Measurements from ENCODE around the gene SEC31A.
"Not testable (repeated sequence)": the region's sequence is repeated elsewhere in the genome, so short reads cannot be mapped to it uniquely, and the experiment has no call there.

The SEC31A gene

GRCh38 chr4:82839624-82840023, 51.3 kb downstream of the SEC31A start:
- in situ Hi-C loops (cut with HindIII; ENCODE audit: low sequenced_read_pairs) = no loop called here

- in situ Hi-C loops (cut with HindIII; ENCODE audit: low sequenced_read_pairs) = no loop called here
These were observed 57.1 kb downstream of the SEC31A start for GRCh38 chr4:82833696-82834313.

- in situ Hi-C loops (cut with HindIII; ENCODE audit: low sequenced_read_pairs) = not testable (repeated sequence)
These were observed 57.9 kb downstream of the SEC31A start for GRCh38 chr4:82833060-82833459.

GRCh38 chr4:82825425-82825824, 65.5 kb downstream of the SEC31A start:
- in situ Hi-C loops (cut with HindIII; ENCODE audit: low sequenced_read_pairs) = no loop called here

DNA sequence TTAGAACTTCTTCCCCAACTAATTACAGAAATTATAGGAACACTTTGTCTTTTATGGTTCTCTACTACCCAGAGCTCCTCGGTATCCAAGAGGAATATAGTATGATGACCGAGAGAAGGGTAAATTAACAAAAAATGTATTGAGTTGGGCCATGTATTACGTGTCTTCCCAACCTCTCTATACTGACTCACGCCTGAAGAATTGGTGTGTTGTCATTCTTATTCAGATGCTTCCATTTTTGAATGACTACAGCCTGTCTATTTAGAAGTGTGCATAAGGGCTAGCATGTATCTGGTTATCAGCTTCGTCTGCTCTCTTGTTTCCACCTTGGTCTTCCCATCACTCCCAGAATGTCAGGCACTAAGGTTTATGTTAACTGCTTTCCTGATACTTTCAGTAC, 67.9 kb downstream of the SEC31A start:
- in situ Hi-C loops (cut with HindIII; ENCODE audit: low sequenced_read_pairs) = loop anchor here (5.0 kb wide), 1 partner anchor 39 kb away; no protein-coding TSS in a partner anchor

DNA sequence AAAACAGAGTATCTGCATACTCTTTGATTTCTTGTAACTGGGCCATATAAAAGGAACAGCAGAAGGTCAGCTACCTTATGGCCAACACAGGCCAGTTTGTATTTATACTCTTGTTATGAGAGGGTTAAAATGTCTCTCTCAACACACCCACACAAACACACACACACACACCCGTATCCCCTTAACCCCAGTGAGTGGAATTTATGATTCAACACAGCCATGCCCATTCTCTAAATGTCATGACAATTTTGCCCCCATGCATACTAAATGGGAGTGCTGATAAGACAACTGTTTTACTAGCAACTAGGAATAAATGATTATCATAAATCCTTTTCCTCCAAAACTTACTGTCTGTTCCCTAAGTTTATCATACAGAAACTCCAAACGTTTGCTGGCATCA, 70.3 kb downstream of the SEC31A start:
- in situ Hi-C loops (cut with HindIII; ENCODE audit: low sequenced_read_pairs) = loop anchor here (5.0 kb wide), 1 partner anchor 42 kb away; no protein-coding TSS in a partner anchor

GRCh38 chr4:82818664-82819662, 72.0 kb downstream of the SEC31A start:
- in situ Hi-C loops (cut with HindIII; ENCODE audit: low sequenced_read_pairs) = no loop called here

- in situ Hi-C loops (cut with HindIII; ENCODE audit: low sequenced_read_pairs) = not testable (repeated sequence)
These were observed 74.1 kb downstream of the SEC31A start for GRCh38 chr4:82816874-82817273.

- in situ Hi-C loops (cut with HindIII; ENCODE audit: low sequenced_read_pairs) = no loop called here
These were observed 76.9 kb downstream of the SEC31A start for GRCh38 chr4:82814034-82814433.

GRCh38 chr4:82811838-82812341, 79.1 kb downstream of the SEC31A start:
- in situ Hi-C loops (cut with HindIII; ENCODE audit: low sequenced_read_pairs) = no loop called here

DNA sequence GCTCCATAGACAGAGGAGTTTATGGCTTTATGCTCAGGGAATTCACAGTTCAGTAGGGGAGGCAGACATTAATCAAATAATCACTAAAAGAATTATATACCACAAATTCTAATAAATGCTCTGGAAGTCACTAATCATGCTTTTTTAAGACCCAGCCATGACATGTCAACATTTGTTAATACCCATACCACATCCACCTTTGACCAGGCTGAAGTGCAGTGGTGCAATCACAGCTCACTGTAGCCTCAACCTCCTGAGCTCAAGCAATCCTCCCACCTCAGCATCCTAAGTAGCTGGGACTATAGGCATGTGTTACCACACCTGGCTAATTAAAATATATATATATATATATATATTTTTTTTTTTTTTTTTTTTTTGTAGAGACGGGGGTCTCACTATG, 79.6 kb downstream of the SEC31A start:
- in situ Hi-C loops (cut with HindIII; ENCODE audit: low sequenced_read_pairs) = no loop called here

DNA sequence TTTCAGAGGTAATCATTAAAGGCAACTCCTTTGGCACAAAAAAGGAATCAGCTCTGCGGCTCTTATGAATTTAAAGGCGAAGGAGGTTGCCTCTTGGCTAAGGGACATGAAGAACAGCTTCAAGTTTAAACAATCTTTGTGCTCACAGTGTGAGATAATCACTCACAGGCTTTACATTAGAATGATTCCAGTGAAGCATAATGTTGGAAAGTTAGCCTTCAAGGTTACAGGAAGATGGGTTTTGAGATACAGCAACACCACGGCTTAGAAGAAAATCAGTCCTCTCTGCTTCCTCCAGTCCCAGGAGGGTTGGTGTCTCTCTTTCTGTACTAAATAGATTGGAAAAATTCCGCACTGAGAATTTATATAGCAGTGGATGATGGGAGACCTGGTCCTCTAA, 80.8 kb downstream of the SEC31A start:
- in situ Hi-C loops (cut with HindIII; ENCODE audit: low sequenced_read_pairs) = no loop called here

DNA sequence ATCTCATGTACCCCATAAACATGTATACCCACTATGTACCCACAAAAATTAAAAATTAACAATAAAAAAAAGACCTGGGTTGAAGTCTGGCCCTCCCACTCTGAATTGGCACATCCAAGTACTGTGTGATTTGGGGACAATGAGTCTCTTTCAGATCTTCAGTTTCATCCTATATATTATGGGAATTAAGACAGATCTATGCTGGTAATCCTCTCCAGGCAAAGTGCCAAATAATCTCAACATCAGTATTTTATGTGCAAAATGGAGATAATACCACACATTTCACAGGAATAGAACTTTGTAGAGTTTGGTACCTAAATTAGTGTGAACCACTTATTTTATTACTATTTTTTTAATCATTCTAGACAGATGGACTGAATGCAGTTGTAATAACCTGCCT, 81.3 kb downstream of the SEC31A start:
- in situ Hi-C loops (cut with HindIII; ENCODE audit: low sequenced_read_pairs) = loop anchor here (5.0 kb wide), 1 partner anchor 57 kb away; no protein-coding TSS in a partner anchor

- in situ Hi-C loops (cut with HindIII; ENCODE audit: low sequenced_read_pairs) = no loop called here
These were observed 87.2 kb downstream of the SEC31A start for GRCh38 chr4:82803746-82804145.

DNA sequence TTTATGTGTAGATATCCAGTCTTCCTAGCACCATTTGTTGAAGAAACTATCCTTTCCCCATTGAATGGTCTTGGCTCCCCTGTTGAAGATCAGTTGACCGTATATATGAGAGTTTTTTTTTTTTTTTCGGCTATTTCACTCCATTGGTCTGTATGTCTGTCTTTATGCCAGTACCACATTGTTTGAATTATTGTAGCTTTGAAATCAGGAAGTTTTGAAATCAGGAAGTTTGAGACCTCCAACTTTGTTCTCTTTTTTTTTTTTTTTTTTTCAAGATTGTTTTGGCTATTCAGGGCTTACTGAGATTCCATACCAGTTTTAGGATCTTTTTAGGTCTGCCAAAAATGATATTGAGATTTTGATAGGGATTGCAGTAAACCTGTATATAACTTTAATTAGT, 88.0 kb downstream of the SEC31A start:
- in situ Hi-C loops (cut with HindIII; ENCODE audit: low sequenced_read_pairs) = no loop called here

DNA sequence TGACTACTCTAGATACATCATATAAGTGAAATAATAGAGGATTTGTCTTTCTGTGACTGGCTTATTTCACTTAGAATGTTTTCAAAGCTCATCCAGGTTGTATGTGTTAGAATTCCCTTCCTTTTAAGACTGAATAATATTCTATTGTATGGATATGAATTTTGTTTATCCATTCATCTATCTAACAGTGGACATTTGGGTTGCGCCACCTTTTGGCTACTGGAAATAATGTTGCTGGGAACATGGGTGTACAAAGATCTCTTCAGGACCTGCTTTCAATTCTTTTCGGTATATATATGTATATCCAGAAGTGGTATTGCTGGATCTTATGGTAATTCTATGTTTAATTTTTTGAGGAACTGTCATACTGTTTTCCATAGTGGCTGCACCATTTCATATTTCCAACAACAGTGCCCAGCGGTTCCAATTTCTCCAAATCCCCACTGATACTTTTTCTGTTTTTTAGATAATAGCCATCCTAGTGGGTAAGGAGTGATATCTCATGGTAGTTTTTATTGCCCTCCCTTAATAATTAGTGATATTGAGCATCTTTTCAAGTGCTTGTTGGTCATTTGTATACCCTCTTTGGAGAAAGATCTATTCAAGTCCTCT, 88.9 kb downstream of the SEC31A start:
- in situ Hi-C loops (cut with HindIII; ENCODE audit: low sequenced_read_pairs) = no loop called here

- in situ Hi-C loops (cut with HindIII; ENCODE audit: low sequenced_read_pairs) = no loop called here
These were observed 91.7 kb downstream of the SEC31A start for GRCh38 chr4:82799006-82799881.

DNA sequence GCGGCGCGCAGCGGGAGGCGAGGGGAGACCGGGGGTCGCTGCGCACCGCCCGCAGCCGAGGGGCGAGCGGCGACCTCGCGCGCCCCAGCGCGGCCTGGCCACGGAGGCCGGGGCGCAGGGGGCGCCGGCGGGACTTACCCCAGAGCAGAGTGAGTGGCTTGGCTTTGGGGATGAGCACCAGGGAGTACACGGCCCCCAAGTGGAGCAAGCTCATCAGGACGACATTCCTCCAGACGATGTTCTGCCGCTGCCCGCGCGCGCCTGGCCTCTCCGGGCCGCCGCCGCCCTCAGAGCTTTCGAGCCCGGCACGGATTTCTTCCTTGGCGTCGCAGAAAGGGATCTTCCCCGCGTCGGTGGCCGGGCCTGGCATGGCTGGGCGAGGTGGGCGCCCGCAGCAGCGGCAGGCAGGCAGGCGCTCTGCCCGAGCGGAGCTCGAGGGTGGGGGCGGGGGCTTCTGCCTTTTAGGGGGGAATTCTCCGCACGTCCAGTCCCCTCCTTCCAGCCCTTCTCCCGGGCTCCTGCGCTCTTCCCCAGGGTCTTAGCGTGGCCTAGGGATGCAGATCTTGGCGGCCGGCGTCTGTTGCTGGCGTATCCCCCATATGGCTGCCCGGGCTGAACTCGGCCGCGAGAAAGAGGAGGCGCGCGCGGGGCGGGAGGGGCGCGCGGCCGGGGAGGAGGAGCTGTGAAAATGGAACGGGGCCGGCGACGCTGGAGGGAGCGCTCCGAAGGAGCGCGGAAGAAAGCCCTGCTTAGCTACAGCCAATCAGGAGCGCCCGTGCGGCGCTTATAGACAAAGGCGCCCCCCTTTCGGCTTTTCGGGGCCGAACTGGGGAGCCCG, 92.6 kb downstream of the SEC31A start, which contains the start of gene SCD5:
Gene SCD5 (minus strand): TSS at position 629 of the 838 bp plus-strand sequence. CDS start 259 bp downstream, at position 370.
- in situ Hi-C loops (cut with HindIII; ENCODE audit: low sequenced_read_pairs) = no loop called here

GRCh38 chr4:82797405-82798111, 93.4 kb downstream of the SEC31A start:
- in situ Hi-C loops (cut with HindIII; ENCODE audit: low sequenced_read_pairs) = no loop called here
